VCaP (cell line): ENCODE data around the gene SNRNP48.

Experiments
- H3K27ac ChIP-seq: fragments of 450-650 bp; 2 replicates; pipeline ENCODE4 v1.5.1; 2017
- CTCF ChIP-seq: fragments of 450-650 bp; conservative IDR thresholded peaks from 2 replicates; pipeline ENCODE4 v1.5.1; 2017; ENCODE audit warnings: mild to moderate bottlenecking, moderate library complexity

SNRNP48 gene

GRCh38 chr6:7628479-7628878 lies 38.5 kb downstream of the SNRNP48 start:
- TF ChIP-seq CTCF = no peak
- no peak overlapping the region for H3K27ac ChIP-seq

DNA sequence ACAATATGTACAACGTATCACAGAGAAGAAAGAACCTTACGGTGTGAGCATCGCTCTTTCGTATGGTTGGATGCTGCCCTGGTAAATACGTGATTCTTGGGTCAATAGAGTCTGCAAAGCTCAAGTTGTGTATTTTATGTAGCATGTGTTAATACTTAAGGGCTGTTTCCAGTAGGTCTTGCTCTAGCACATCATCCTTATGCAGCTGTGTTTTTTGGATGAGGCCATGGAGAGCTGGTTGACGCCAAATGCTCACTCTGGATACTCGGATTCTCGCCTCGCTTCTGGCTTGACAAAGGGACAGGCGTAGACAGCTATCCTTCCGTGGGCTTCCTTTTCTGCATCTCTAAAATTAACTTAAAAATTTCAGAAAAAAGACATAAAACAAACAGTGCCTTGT lies 38.9 kb downstream of the SNRNP48 start:
- H3K27ac ChIP-seq = no peak overlapping the region
- no peak for TF ChIP-seq CTCF

DNA sequence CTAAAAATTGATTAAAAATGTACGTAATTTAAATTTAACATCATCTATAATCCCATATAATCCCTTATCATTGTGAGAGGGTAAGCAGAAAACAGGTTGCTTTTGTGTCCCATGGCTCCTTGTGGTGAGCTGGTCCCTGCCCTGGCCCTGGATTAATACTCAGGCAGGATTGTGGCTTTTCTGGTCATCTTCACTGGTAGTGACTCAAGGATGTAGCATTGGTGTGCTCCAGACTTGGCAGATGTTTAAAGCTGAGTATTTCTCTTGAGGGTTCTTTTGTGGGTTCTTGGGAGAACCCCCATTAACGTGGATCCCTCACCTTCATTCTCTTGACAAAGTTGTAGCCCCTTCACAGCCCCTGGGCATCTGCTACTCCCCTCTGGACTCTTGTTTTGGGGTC lies 39.3 kb downstream of the SNRNP48 start:
- no peak for TF ChIP-seq CTCF
- H3K27ac ChIP-seq = no peak overlapping the region

DNA sequence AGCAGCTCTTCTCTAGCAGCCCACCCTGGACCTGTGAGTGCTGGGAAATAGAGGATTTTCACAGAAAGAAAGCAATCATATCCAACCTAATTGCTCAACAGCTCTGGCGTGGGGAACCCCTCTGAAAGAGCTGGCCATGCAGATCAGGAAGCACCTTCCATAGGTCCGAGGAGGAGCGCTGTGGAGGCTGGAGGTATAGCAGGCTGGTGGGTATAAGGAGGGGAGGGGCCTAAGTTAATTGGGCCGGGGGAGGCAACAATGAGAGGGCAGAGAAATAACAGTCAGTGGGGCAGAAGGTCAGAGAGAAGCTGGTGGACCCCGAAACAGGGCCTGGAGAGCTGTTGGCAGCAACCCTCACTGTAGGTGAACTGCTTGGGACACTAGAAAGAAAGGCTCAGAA lies 40.8 kb downstream of the SNRNP48 start:
- no peak overlapping the region for H3K27ac ChIP-seq
- no peak for TF ChIP-seq CTCF

GRCh38 chr6:7631466-7631865 lies 41.5 kb downstream of the SNRNP48 start:
- H3K27ac ChIP-seq = no peak overlapping the region
- TF ChIP-seq CTCF = no peak

DNA sequence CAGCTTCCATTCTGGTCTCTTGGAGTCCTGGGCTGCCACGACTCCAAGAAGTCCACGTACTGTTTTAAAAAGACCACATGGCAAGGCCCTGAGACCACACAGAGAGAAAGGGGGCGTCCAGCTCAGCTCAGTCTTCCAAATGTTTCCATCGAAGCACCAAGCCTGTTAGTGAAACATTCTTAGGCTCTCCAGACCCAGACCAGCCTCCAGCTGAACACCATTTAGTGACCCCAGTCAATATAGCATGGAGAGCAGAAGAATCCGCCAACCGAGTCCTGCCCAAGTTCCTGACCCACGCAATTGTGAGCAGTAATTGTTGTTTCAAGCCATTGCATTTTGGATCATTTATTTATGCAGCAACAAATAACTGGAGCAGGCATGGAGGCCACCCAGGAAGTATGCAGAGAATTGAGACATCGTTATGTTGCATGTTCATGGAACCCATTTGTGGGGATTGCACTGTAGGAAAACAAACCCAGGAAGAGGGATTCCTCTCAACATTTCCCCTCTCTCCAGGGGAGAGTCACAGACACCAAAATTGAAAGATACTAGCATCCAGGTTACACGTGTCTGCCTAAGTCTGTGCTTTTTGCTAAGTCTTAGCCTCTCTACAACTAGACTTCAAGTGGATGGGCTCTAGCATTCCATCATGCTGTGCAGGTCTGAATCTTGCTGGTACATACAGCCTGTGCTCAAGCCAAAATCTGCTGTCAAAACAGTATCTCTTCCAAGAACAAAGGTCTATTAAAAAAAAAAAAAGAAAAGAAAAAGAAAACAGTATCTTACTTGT lies 42.7 kb downstream of the SNRNP48 start:
- no peak for TF ChIP-seq CTCF
- no peak overlapping the region for H3K27ac ChIP-seq

DNA sequence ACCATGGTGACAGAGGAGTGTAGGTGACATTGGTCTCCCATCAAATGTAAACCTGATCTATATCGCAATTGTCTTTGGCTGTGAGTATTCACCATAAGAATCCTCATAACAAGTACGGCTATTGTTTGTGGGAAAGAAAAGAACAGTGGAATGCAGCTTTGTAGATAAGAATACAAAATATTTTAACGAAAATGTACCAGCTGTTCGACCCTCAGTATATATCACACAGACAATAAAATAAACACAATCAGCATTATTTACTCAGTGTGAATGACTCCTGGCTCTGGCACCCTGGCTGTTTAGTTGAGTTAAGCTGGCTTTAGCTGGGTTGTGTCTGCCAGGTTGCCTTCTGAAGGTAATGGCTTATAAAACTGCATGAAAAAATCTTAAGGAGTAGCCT lies 43.4 kb downstream of the SNRNP48 start:
- H3K27ac ChIP-seq = no peak overlapping the region
- no peak for TF ChIP-seq CTCF
